KMS-11 (cell line): Measurements from ENCODE around the gene TSR3.

Experiments used
- H2AFZ ChIP-seq: fragments of 200-600 bp; sonication (generic); 2 replicates; pipeline ENCODE4 v1.6.1; 2016; ENCODE audit warnings: antibody characterized with exemption, mixed run types, low read depth
- H3K27ac ChIP-seq: fragments of 200-600 bp; sonication (generic); 2 replicates; pipeline ENCODE4 v1.6.1; 2016; ENCODE audit warnings: mild to moderate bottlenecking, mixed run types
- H3K27me3 ChIP-seq: fragments of 200-600 bp; sonication (generic); 2 replicates; pipeline ENCODE4 v1.6.1; 2017; ENCODE audit warnings: mild to moderate bottlenecking, low read depth, mixed run types, moderate library complexity; ENCODE audit not compliant: insufficient read depth
- H3K36me3 ChIP-seq: fragments of 200-600 bp; sonication (generic); 2 replicates; pipeline ENCODE4 v1.6.1; 2017; ENCODE audit warnings: mild to moderate bottlenecking, mixed run types; ENCODE audit not compliant: insufficient read depth
- H3K4me1 ChIP-seq: fragments of 200-600 bp; sonication (generic); 2 replicates; pipeline ENCODE4 v1.6.1; 2016; ENCODE audit warnings: mild to moderate bottlenecking, low read depth, mixed run types; ENCODE audit not compliant: poor library complexity, severe bottlenecking
- H3K4me2 ChIP-seq: fragments of 200-600 bp; sonication (generic); 2 replicates; pipeline ENCODE4 v1.7.0; 2016; ENCODE audit warnings: mild to moderate bottlenecking, mixed run types
- H3K4me3 ChIP-seq: fragments of 200-600 bp; sonication (generic); IDR thresholded peaks from 2 replicates; pipeline ENCODE4 v1.6.1; 2017; ENCODE audit warnings: low read depth, low read length, mixed read lengths; ENCODE audit not compliant: insufficient read depth
- H3K79me2 ChIP-seq: fragments of 200-600 bp; sonication (generic); 2 replicates; pipeline ENCODE4 v1.6.1; 2016; ENCODE audit warnings: low read depth, mixed run types; ENCODE audit not compliant: insufficient read depth
- H3K9ac ChIP-seq: fragments of 200-600 bp; sonication (generic); 2 replicates; pipeline ENCODE4 v1.6.1; 2016; ENCODE audit warnings: mild to moderate bottlenecking, mixed run types
- H4K20me1 ChIP-seq: fragments of 200-600 bp; sonication (generic); 2 replicates; pipeline ENCODE4 v1.6.1; 2016; ENCODE audit warnings: mild to moderate bottlenecking, mixed run types; ENCODE audit not compliant: insufficient read depth
- CTCF ChIP-seq: fragments of 200-600 bp; sonication (generic); conservative IDR thresholded peaks from 2 replicates; pipeline ENCODE4 v1.6.1; 2017; ENCODE audit warnings: low read depth, mild to moderate bottlenecking, antibody characterized with exemption, low read length, moderate library complexity, mixed read lengths

Gene TSR3

GRCh38 chr16:1300664-1301476, 50.8 kb downstream of the TSR3 start:
- H3K4me2 ChIP-seq = peak overlapping the region; percentile 23; the same call in 1 of the 2 replicates
- peak; percentile 81 for TF ChIP-seq CTCF
- no peaks in the 10 kb centered on the region for H3K36me3 ChIP-seq
- no peaks in the 10 kb centered on the region for H3K79me2 ChIP-seq
- H3K4me3 ChIP-seq = no peak overlapping the region
- no peak overlapping the region for H3K27ac ChIP-seq
- peak overlapping the region; percentile 56; the same call in 1 of the 2 replicates for H2AFZ ChIP-seq
- H3K4me1 ChIP-seq = peaks cover 17% of the 10 kb centered on the region
- no peaks in the 10 kb centered on the region for H4K20me1 ChIP-seq
- H3K9ac ChIP-seq = no peak overlapping the region
- peaks cover 61% of the 10 kb centered on the region for H3K27me3 ChIP-seq

GRCh38 chr16:1299868-1300203, 51.8 kb downstream of the TSR3 start:
- peaks cover 17% of the 10 kb centered on the region for H3K4me1 ChIP-seq
- H3K27ac ChIP-seq = no peak overlapping the region
- no peak overlapping the region for H3K4me3 ChIP-seq
- no peak for TF ChIP-seq CTCF
- H3K79me2 ChIP-seq = no peaks in the 10 kb centered on the region
- no peak overlapping the region for H3K4me2 ChIP-seq
- H3K27me3 ChIP-seq = peaks cover 72% of the 10 kb centered on the region
- H3K9ac ChIP-seq = no peak overlapping the region
- H4K20me1 ChIP-seq = no peaks in the 10 kb centered on the region
- H3K36me3 ChIP-seq = no peaks in the 10 kb centered on the region
- H2AFZ ChIP-seq = no peak overlapping the region
